COLO829 (cell line): ENCODE data around the gene DLG1.

Experiments used
- DNase-seq: peaks from one replicate; pipeline ENCODE4 v3.0.0; 2012; ENCODE audit warnings: low spot score

DLG1 gene

GRCh38 chr3:197014942-197015575, 283.4 kb downstream of the DLG1 start:
- no peak for DNase-seq

- DNase-seq = no peak
Observed at GRCh38 chr3:197014024-197014423, 284.4 kb downstream of the DLG1 start.

GRCh38 chr3:197012540-197012883, 285.9 kb downstream of the DLG1 start:
- no peak for DNase-seq

DNA sequence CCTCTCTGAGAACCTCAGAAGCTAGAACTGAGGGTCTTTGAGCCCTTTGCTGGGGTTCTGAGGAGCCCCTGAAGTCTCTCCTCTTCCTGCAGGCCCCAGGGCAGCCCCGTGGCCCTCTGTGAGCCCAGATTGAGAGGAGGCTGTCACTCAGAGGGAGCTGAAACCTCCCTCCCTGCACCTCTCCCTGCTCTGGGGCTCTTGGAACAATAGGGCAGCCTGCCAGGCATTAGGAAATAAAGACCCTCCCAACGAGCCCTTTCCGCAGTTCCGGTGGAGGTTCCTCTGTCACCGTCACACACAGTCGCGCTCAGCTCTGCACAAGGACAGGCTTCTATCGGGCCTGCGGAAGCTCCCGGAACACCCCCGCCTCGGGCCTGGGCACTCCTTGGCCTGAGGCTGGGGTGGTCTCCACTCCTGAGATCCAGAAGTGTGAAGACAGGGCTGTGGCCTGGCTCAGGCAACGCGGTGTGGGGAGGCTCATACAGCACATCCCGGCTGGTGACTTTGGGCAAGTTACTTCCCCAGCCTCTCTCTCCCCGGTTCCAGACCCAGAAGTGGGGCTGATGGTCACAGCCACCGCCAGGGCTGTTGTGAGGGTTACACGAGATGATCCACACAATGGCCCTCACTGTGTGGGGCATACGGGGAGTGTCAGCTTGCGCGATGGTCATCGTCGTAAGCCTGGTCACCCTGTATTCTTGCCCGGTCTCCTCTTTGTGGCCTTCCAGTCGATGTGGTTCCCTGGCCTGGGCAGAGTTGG, 286.5 kb downstream of the DLG1 start:
- no peak for DNase-seq

DNA sequence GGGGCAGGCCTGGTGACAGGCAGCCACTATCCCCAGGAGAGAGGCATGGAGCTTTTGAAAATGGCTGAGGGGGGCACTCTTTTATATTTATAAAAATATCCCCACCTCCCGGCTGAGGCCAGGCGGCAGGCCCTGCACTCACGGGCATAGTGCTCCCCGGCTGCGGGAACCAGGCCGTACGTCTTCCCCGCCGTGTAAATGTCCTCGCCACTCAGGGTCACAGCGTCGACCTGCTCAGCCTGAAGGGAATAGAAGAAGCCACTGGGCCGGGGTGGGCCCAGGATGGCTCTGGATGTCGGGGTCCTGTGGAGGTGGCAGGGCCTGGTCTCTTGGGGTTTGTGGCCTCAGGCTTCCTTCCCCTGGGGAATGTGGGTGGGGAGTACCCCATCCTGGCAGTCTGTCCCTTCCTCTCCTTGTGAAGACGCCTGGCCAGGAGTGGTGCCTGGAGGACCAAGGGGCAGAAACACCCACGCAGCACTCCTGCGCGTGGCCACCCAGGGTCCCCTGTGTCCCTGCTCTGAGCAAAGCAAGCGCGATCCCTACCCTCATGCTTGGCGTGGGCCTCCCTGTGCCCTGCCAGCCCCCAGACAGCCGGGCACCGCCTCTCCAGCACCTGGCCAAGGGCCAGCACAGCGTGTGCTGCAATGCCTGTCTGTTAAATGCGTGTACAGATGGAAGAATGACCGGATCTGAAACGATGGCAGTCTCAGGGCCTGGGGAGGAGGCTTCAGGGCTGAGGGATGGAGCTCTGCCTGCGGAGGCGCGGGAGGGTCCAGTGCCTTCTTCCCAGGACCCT, 287.7 kb downstream of the DLG1 start:
- DNase-seq = no peak

- DNase-seq = no peak
Observed at GRCh38 chr3:197009532-197010019, 288.8 kb downstream of the DLG1 start.

- DNase-seq = no peak
Observed at GRCh38 chr3:197008436-197009209, 289.8 kb downstream of the DLG1 start.

DNA sequence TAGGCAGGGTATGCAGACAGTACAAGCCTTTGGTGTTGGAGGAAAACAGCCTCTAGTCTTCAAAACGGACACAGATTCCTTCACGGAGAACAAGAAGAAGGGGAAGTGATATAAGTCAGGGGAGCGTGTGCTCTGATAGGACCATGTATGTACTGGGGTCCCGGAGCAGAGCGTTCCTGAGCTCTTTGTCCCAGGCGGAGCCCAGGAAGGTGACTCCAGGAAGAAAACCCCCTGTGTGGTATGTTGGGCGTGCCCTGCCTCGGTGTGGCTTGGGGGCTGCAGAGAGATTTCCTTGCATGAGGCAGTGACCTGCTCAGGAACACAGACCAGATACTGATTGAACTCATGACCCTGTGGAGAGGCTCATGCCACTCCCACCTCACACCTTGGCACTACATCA, 290.5 kb downstream of the DLG1 start:
- DNase-seq = no peak

GRCh38 chr3:197007296-197007940, 291.0 kb downstream of the DLG1 start:
- no peak for DNase-seq

GRCh38 chr3:197006860-197007259, 291.6 kb downstream of the DLG1 start:
- no peak for DNase-seq

DNA sequence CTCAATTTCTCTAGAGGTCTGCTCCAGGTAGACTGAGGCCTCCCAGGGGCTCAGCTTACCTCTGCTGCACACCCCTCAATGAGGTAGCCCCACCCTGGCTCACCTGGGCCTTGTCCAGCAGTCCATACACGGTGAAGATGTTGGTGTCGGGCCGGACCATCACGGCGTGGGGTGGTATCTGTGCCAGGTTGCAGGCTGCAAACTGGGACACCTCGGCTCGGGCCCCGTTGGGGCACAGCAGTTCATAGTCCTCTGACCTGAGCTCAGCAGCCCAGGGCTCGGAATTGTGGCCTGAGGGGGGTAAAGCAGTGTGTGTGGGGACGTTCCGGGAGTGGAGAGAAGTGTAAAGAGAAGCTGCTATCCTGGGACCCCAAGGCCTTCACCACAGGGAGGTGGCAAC, 292.0 kb downstream of the DLG1 start:
- DNase-seq = no peak

DNA sequence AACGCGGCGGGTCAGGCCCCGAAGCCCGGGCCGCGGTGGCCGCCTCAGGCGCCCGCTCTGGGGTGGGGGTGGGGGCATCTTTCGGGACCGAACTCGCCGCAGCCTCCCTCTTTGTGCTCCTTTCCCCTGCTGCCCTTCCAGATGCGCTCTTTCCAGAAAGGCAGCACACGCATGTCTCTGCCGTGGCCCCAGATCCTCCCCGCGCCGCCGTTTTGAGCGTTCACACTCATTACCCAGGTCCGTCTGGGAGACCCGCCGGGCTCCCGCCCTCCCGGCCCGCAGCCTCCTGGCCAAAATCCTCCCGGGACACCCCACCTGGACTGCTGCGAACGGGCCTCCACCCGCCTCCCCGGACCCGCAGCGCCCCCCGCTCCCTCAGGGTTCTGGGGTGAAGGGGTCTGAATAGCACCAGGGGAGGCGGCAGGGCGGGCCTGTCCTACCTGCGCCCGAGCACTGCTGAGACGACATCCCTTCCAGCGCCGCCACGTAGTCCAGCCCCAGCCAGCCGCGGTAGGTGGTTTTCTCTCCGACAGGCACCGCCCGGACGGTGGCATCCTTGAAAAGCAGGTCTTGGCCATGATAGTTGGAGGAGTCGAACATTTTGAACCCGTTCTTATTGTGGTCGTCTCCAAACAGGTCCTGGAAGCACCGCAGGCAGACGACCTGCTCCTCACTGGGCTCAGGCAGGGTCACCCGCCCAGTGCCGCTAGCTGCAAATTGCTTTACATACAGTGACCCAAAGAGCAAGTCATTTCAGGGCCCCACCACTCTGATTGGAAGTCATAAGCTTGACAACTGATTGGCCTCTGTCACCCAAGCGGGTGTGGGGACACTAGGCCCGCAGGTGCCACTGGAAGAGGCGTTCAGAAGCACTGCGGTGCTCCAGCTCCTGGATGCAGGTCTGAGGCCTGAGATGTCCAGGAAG, 294.7 kb downstream of the DLG1 start:
- DNase-seq = no peak

DNA sequence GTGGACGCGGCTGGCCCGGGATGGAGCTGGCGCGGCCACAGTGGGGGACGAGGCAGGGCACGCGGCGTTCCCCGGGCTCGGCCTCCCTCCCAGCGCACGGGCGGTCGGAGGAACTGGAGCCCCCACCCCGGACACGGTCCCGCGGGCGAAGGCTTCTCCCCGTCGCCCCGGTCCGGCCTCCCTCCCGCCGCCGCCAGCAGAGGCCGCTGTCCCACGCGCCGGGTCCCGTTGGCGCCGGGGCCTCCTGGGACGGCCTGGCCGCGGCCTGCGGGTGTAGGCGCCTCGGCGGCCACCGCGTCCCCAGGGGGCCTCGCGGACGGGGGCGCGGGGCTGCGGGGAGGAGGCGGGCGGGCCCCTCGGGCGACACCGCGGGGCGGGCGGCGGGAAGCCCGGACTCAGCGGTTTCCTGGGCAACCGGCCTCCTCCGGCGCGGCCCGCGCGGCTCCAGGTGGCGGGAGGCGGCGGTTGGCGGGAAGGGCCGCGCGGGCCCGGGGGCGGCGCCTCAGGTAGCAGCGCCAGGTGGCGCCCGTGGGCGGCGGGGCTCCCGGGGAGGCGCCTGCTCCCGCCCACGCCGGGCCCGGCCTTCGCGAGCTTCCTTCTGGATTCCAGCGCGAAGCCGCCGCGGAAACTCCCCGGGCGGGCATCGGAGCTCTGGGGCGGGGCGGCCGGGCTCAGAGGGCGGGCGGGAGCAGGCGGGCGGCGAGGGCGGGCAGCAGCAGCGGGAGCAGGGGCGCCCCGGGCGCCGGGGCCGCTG, 295.5 kb downstream of the DLG1 start:
- DNase-seq = peak; percentile 66

DNA sequence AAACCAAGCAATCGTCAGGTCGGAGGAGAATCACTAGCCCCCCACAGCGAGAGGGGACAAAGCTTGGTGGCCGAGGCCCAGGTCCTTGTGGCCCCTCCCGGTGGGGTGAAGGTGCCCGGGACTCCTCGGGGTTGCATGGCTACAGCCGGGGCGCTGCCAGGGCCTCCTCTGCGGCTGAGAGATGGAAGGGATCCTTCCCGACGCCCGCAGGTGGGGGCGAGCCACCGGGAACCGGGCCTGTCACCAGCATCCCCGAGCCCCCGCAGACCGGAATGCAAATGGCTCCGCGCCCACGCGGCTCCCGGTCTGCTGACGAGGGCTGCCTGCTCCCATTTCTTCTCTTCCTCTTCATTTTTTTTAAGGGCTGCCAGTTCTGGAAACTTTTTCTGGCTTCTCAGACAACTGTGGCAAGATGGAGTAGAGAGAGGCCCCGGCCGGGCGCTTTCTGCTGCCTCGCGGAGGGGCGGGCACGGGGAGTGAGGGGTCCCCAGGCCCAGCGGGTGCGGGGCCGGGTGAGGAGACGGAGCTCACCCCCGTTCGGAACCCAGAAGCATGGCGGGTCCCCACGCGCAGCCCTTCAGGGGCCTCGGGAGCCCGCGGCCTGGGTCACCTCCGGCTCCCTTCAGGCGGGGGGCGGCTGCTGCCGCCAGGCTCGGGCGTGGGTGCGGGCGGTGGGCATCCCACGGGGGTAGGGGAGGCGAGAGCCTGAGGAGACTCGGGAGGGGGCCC, 296.3 kb downstream of the DLG1 start:
- DNase-seq = no peak

DNA sequence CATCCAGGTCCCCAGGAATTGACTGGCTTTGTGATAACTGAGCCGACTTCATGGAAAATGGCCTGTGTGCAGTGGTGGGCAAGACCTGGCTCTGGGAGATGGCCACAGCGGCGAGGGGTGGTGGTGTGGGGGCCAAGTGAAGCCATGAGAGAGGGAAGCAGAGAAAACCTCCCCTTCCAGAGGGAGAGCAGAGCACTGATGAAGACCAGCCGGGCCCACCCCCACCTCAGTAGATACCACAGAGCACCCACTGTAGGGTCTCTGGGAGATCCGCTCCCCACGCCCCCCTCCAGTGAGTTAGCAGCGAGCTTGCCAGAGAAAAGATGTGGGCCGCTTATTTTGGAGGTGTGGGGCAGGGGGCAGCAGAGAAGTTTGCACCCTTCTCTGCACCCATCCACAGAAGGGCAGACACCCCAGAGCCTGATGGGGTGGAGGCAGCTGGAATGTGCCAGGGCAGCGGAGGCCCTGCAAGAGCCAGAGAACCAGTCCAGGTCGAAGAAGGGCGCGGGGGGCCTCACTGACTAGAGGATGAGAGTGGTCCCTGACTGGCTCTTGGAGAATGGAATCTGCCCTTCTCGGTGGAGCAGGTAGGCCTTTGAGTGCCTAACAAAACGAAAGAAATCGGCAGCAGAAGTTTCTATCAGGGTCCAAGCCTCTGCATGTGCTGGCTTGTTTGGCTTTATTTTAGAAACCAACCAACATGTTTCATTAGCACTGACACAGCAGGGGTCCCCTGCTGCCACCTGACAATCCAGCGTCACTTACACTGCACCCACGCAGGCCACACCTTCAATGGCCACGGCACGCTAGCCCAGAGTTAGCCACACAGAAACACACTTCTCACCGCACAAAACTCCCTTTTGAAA, 297.1 kb downstream of the DLG1 start:
- DNase-seq = no peak

DNA sequence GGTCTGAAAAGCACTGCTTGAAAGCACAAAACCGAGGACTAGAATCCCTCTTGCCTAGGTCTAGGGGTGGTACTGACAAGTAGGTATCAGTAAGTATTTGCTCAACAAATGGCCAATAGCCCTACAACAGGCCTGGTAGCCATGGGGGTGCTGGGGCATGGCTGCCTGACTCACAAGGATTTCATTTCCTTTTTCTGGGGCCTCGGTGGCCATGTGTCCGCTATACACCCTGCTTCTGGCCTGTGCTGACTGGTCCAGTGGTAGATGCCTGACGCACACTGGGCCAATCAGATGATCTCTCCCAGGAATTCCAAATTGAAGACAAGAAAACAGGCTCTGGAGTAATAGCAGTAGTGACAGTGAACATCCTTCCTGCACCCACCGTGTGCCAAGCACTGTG, 298.2 kb downstream of the DLG1 start:
- no peak for DNase-seq

DNA sequence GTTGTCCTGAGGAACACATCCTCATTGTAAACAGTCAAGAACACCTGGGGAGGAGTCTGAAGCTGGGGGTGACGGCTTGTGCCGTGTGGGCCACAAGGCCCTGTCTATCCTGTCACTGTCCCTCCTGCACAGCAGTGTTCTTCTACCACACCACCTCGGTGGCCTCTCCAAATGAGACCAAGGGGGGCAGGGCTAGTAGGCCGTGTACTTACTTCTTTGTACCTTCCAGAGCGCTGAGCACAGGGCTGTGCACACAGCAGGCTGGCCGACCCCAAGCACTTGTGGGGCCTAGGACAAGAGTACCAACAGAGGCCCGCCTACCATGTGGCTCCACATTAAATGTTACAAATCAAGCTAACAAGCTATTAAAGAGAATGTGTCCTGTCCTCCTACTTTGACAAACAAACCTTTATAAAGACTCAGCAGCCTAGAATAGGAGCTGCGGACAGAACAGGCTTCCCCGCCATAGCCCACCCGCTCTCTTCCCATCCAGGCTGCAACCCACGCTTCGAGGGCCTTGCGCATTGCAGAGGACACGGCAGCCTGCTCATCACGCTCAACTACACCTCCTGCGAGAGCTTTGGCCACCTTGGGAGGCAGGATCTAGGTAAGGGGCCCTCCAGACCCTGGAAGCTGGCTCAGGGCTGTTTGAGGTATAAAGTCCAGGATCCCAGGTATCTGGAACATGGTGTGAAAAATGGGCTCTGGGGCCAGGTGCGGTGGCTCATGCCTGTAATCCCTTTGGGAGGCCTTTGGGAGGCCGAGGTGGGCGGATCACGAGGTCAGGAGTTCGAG, 299.2 kb downstream of the DLG1 start:
- no peak for DNase-seq
